Gastroesophageal sphincter (tissue), 4 donors: ENCODE measurements around the gene SDK1. TPM values are rescaled to one million over a fixed set of nuclear protein-coding genes. Genes with fewer than 3 reads are reported as not detected.

Experiments used
- ATAC-seq: fragments of 150-250 bp; one replicate; pipeline ENCODE4 v1.9.1; 2016; ENCODE audit warnings: mild to moderate bottlenecking, moderate library complexity
- H3K27ac ChIP-seq, 4 donors: fragments of 200-600 bp; sonication (generic) in 3 of 4; 1 replicate in 3 of 4; 2 replicates in 1 of 4; pipeline ENCODE4 v1.5.1; 2016 to 2019
- H3K27me3 ChIP-seq: fragments of 200-600 bp; sonication (generic); one replicate; pipeline ENCODE4 v1.5.1; 2019
- H3K36me3 ChIP-seq, 2 donors: fragments of 200-600 bp; sonication (generic); one replicate each; pipeline ENCODE4 v1.5.1; 2019; ENCODE audit warnings: control low read depth in 1 of 2
- H3K4me1 ChIP-seq, 3 donors: fragments of 200-600 bp; sonication (generic); 1 replicate in 2 of 3; 2 replicates in 1 of 3; pipeline ENCODE4 v1.5.1; 2016 to 2019; ENCODE audit warnings: control low read depth in 2 of 3
- H3K4me3 ChIP-seq, 2 donors: fragments of 200-600 bp; sonication (generic); one replicate each; pipeline ENCODE4 v1.5.1; 2019; ENCODE audit warnings: mild to moderate bottlenecking in 1 of 2, moderate library complexity in 1 of 2
- H3K9me3 ChIP-seq, 3 donors: fragments of 200-600 bp; sonication (generic); one replicate each; pipeline ENCODE4 v1.5.1; 2017 to 2019; ENCODE audit warnings: control low read depth in 2 of 3
- CTCF ChIP-seq, 4 experiments: fragments of 200-600 bp in 2 of 4; fragments of 450-650 bp in 2 of 4; sonication (generic) in 1 of 4; IDR thresholded peaks; one replicate each; pipeline ENCODE4 v1.5.1; 2017 to 2019; ENCODE audit warnings: antibody characterized with exemption in 4 of 4, mild to moderate bottlenecking in 2 of 4, moderate library complexity in 2 of 4
- EP300 ChIP-seq: sonication (generic); formaldehyde crosslinking; IDR thresholded peaks from one replicate; pipeline ENCODE4 v1.6.1; 2017; ENCODE audit warnings: antibody characterized with exemption, mild to moderate bottlenecking
- POLR2A ChIP-seq, 2 donors: fragments of 450-650 bp; IDR thresholded peaks; one replicate each; pipeline ENCODE4 v1.6.1; 2017; ENCODE audit warnings: antibody characterized with exemption in 2 of 2, mild to moderate bottlenecking in 2 of 2, moderate library complexity in 1 of 2
- POLR2AphosphoS5 ChIP-seq: sonication (generic); formaldehyde crosslinking; IDR thresholded peaks from one replicate; pipeline ENCODE4 v1.6.1; 2017; ENCODE audit warnings: antibody characterized with exemption
- whole genome bisulfite sequencing, 2 donors: methylation state at CpG; one replicate each; pipeline ENCODE4 v1.1.5; 2018; ENCODE audit warnings: low coverage in 1 of 2; 5-methylcytosine and 5-hydroxymethylcytosine counted together
- total RNA-seq, 4 donors: library from RNA; depleted of rRNA; stranded (reverse); fragments of >200 nt; gene quantifications; one replicate each; pipeline ENCODE4 v1.1.0, GENCODE V29; 2016

Gene SDK1
- total RNA-seq, 4 donors from 2014 or later, result 6.1 to 13.6 (median 8.7) TPM

GRCh38 chr7:4248295-4248694 lies 947.2 kb downstream of the SDK1 start:
- H3K27ac ChIP-seq, result no peak overlapping the region
- H3K36me3 ChIP-seq, result peaks cover 0 to 8% of the 10 kb centered on the region in 2 donors
- TF ChIP-seq EP300, result no peak
- TF ChIP-seq POLR2A (IDR thresholded peaks at IDR 0.05), result no peak
- no peak for TF ChIP-seq POLR2AphosphoS5
- no peak for TF ChIP-seq CTCF (IDR thresholded peaks at IDR 0.05)
- no peak for ATAC-seq
- H3K4me1 ChIP-seq, result no peaks in the 10 kb centered on the region
- H3K9me3 ChIP-seq, result peaks cover 0 to 45% (median 0%) of the 10 kb centered on the region in 3 donors
- H3K27me3 ChIP-seq, result no peaks in the 10 kb centered on the region
- 91 to 96% methylated on average over 4 of the region's 4 CpGs for WGBS, 2 donors
- no peak overlapping the region for H3K4me3 ChIP-seq

- TF ChIP-seq EP300 (no peak), POLR2A (IDR thresholded peaks at IDR 0.05) (no peak), CTCF (IDR thresholded peaks at IDR 0.05) (no peak), POLR2AphosphoS5 (no peak)
- H3K27me3 ChIP-seq, result no peaks in the 10 kb centered on the region
- no peak overlapping the region for H3K27ac ChIP-seq
- no peak for ATAC-seq
- peaks cover 0 to 41% (median 0%) of the 10 kb centered on the region in 3 donors for H3K9me3 ChIP-seq
- no peak overlapping the region for H3K4me3 ChIP-seq
- no peaks in the 10 kb centered on the region for H3K4me1 ChIP-seq
- peaks cover 0 to 8% of the 10 kb centered on the region in 2 donors for H3K36me3 ChIP-seq
- WGBS, 2 donors, result 71% methylated on average over 1 of the region's 4 CpGs; no CpG with 5 or more reads in 1 of the 2 donors
Measured at GRCh38 chr7:4249241-4249640, 948.2 kb downstream of the SDK1 start.

- H3K36me3 ChIP-seq, result no peaks in the 10 kb centered on the region
- H3K9me3 ChIP-seq, result peaks cover 0 to 37% (median 0%) of the 10 kb centered on the region in 3 donors
- peaks cover 0 to 18% (median 7%) of the 10 kb centered on the region in 3 donors for H3K4me1 ChIP-seq
- H3K4me3 ChIP-seq, result no peak overlapping the region
- no peak for TF ChIP-seq POLR2AphosphoS5
- no peak for TF ChIP-seq POLR2A (IDR thresholded peaks at IDR 0.05)
- TF ChIP-seq CTCF (IDR thresholded peaks at IDR 0.05), result no peak
- no peak for TF ChIP-seq EP300
- ATAC-seq, result no peak
- peaks cover 11% of the 10 kb centered on the region for H3K27me3 ChIP-seq
- no peak overlapping the region for H3K27ac ChIP-seq
- whole genome bisulfite sequencing, 2 donors, result 85 to 100% methylated on average over 2 to 3 of the region's 6 CpGs
Measured at GRCh38 chr7:4255336-4255735, 954.3 kb downstream of the SDK1 start.

- Histone ChIP-seq H3K36me3 (no peaks in the 10 kb centered on the region), H3K9me3 (peaks cover 0 to 28% (median 0%) of the 10 kb centered on the region in 3 donors), H3K4me1 (peaks cover 0 to 26% (median 7%) of the 10 kb centered on the region in 3 donors), H3K4me3 (peak overlapping the region in 1 of 2 donors; percentile 7), H3K27ac (peak overlapping the region in 3 of 4 donors; percentile 24 to 51 (median 24)), H3K27me3 (peaks cover 20% of the 10 kb centered on the region)
- 4 to 19% methylated on average over 8 of the region's 8 CpGs for WGBS, 2 donors
- no peak for ATAC-seq
- TF ChIP-seq CTCF (IDR thresholded peaks at IDR 0.05) (no peak), POLR2AphosphoS5 (no peak), EP300 (no peak), POLR2A (IDR thresholded peaks at IDR 0.05) (no peak)
Measured at GRCh38 chr7:4256286-4256685, 955.2 kb downstream of the SDK1 start.
